NT2/D1 (cell line): ENCODE results near the gene TOM1.

Experiments used
- DNase-seq: peaks from one replicate; pipeline ENCODE4 v3.0.0-alpha.2; 2011; ENCODE audit warnings: low read depth, low spot score
- H3K27me3 ChIP-seq: 2 replicates; pipeline ENCODE4 v1.6.0; 2011; ENCODE audit warnings: mild to moderate bottlenecking; ENCODE audit not compliant: insufficient read length, insufficient read depth
- H3K36me3 ChIP-seq: 2 replicates; pipeline ENCODE4 v1.6.1; 2011; ENCODE audit warnings: mild to moderate bottlenecking, low read length, mixed read lengths; ENCODE audit not compliant: insufficient read depth, insufficient read length
- H3K4me1 ChIP-seq: 2 replicates; pipeline ENCODE4 v1.5.1; 2011; ENCODE audit not compliant: insufficient read depth, insufficient read length
- H3K4me3 ChIP-seq: 2 replicates; pipeline ENCODE4 v1.5.1; 2011; ENCODE audit warnings: low read depth; ENCODE audit not compliant: insufficient read length
- H3K9ac ChIP-seq: 2 replicates; pipeline ENCODE4 v1.6.0; 2011; ENCODE audit warnings: low read depth; ENCODE audit not compliant: insufficient read length
- H3K9me3 ChIP-seq: 2 replicates; pipeline ENCODE4 v1.5.1; 2011; ENCODE audit warnings: mild to moderate bottlenecking, low read length; ENCODE audit not compliant: insufficient read depth
- SUZ12 ChIP-seq: IDR thresholded peaks from 2 replicates; pipeline ENCODE4 v1.6.1; 2011; ENCODE audit not compliant: insufficient read length, insufficient read depth; ENCODE audit errors: extremely low read depth
- YY1 ChIP-seq: IDR thresholded peaks from 2 replicates; pipeline ENCODE4 v1.6.1; 2011; ENCODE audit not compliant: insufficient read length, insufficient read depth
- ZNF274 ChIP-seq: IDR thresholded peaks from 2 replicates; pipeline ENCODE4 v1.6.1; 2011; ENCODE audit warnings: mild to moderate bottlenecking, low read depth, low read length

TOM1 gene

GRCh38 chr22:35350539-35351503, 51.1 kb downstream of the TOM1 start:
- TF ChIP-seq SUZ12 (no peak), ZNF274 (no peak), YY1 (no peak)
- H3K4me1 ChIP-seq: peaks cover 15% of the 10 kb centered on the region

GRCh38 chr22:35352214-35353111, 52.8 kb downstream of the TOM1 start:
- H3K27me3 ChIP-seq: peaks cover 7% of the 10 kb centered on the region
- no peaks in the 10 kb centered on the region for H3K9me3 ChIP-seq
- no peak for DNase-seq
- H3K36me3 ChIP-seq: peaks cover 2% of the 10 kb centered on the region
- no peak overlapping the region for H3K4me3 ChIP-seq
- TF ChIP-seq ZNF274: no peak
- no peak for TF ChIP-seq SUZ12
- no peak for TF ChIP-seq YY1
- H3K4me1 ChIP-seq: peaks cover 8% of the 10 kb centered on the region
- peak overlapping the region; percentile 21 for H3K9ac ChIP-seq

More at GRCh38 chr22:35350539-35351503, 51.1 kb downstream of the TOM1 start:
- H3K36me3 ChIP-seq: peaks cover 2% of the 10 kb centered on the region
- peak overlapping the region; percentile 46 for H3K4me3 ChIP-seq
- peak overlapping the region; percentile 89 for H3K9ac ChIP-seq
- no peaks in the 10 kb centered on the region for H3K9me3 ChIP-seq
- DNase-seq: peak; percentile 71
- peaks cover 7% of the 10 kb centered on the region for H3K27me3 ChIP-seq

DNA sequence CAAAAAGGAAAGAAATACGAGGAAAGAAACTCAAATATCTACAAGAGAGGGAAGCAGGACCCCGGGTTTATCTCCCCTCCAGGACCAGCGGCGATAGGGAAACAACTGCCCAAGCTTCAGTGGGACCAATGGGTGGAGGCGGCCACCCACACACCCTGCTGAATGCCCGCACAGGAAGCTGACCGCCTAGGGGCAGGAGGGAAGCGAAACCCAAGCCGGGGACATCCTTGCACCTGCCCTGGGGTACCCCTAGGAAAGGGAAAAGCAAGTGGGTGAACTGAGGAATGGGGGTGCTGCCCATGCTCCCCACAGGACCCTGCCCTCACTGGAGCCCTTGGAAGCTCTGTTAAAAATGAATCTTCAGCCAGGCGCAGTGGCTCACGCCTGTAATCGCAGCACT, 53.6 kb downstream of the TOM1 start:
- H3K9me3 ChIP-seq: no peaks in the 10 kb centered on the region
- H3K4me1 ChIP-seq: peaks cover 8% of the 10 kb centered on the region
- H3K9ac ChIP-seq: no peak overlapping the region
- H3K4me3 ChIP-seq: no peak overlapping the region
- H3K27me3 ChIP-seq: peaks cover 7% of the 10 kb centered on the region
- TF ChIP-seq SUZ12: no peak
- no peak for TF ChIP-seq ZNF274
- no peak for TF ChIP-seq YY1
- DNase-seq: no peak
- peaks cover under 1% of the 10 kb centered on the region for H3K36me3 ChIP-seq

DNA sequence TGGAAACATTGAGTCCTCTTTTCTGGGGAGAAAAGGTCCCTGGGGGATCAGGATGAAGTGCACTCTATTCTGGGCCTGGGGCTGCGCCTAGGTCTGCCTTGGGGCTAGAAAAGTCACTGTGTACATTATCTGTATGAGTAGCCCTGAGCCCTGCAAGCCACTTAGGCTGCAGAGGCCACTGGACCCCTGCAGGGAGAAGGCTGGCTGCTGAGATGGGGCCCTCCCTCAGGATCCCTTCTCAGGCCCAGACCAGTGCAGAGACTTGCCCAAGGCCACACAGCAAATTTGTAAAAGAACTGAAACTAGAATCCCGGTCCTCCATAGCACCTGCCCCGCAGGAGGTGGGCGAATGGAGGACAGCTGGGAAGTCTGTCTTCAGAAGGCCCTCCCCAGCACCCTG, 54.4 kb downstream of the TOM1 start:
- no peak overlapping the region for H3K9ac ChIP-seq
- peaks cover 7% of the 10 kb centered on the region for H3K27me3 ChIP-seq
- peaks cover 8% of the 10 kb centered on the region for H3K4me1 ChIP-seq
- no peaks in the 10 kb centered on the region for H3K9me3 ChIP-seq
- H3K36me3 ChIP-seq: no peaks in the 10 kb centered on the region
- TF ChIP-seq YY1 (no peak), SUZ12 (no peak), ZNF274 (no peak)
- no peak for DNase-seq
- no peak overlapping the region for H3K4me3 ChIP-seq

- H3K9ac ChIP-seq: no peak overlapping the region
- no peaks in the 10 kb centered on the region for H3K27me3 ChIP-seq
- no peaks in the 10 kb centered on the region for H3K9me3 ChIP-seq
- DNase-seq: no peak
- no peak overlapping the region for H3K4me3 ChIP-seq
- TF ChIP-seq SUZ12: no peak
- no peak for TF ChIP-seq YY1
- no peak for TF ChIP-seq ZNF274
- no peaks in the 10 kb centered on the region for H3K4me1 ChIP-seq
- no peaks in the 10 kb centered on the region for H3K36me3 ChIP-seq
Observed at GRCh38 chr22:35357883-35358621, 58.4 kb downstream of the TOM1 start.

DNA sequence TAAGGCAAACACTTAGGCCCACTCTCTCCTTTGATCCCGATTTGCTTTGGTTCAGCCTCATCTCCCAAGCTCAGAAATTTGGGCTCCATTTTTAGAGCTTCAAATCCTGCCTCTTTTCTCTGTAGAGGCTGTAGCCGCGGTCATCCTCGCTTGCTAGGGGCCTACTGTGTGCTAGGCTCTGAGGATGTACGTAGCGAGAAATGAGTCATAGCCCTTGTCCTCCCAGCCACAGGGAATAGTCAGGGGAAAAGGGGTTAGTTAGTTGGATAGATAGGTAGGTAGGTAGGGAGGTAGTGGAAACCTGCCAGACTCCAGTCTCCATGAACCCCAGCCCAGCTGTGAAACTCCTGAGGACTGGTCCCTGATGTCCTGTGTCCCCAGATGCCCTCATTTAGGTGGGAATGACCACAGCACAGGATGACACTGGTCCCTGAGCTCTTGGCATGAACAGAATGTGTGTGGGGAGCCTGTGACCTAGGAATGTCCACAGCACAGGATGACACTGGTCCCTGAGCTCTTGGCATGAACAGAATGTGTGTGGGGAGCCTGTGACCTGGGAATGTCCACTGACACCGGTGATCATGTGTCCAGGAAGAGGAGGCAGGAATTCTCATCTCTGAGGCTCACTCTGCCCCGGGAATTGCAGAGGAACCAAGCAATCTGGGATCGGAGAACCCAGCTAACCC, 59.8 kb downstream of the TOM1 start:
- no peak for TF ChIP-seq ZNF274
- no peak for TF ChIP-seq YY1
- no peak for TF ChIP-seq SUZ12
- no peak for DNase-seq
- H3K27me3 ChIP-seq: no peaks in the 10 kb centered on the region
- no peaks in the 10 kb centered on the region for H3K9me3 ChIP-seq
- H3K36me3 ChIP-seq: no peaks in the 10 kb centered on the region
- no peak overlapping the region for H3K9ac ChIP-seq
- H3K4me1 ChIP-seq: no peaks in the 10 kb centered on the region
- H3K4me3 ChIP-seq: no peak overlapping the region
